ENCODE data around the gene RAPGEF4.

- no peak for TF ChIP-seq REST (IDR thresholded peaks at IDR 0.05; ENCODE audit: insufficient read depth in 1 of 2, low read depth in 2 of 2, low read length in 2 of 2)
- no peak for TF ChIP-seq SIN3A (IDR thresholded peaks at IDR 0.05; ENCODE audit: borderline replicate concordance, insufficient read depth, low read length)
- no peak for TF ChIP-seq POLR2AphosphoS5 (IDR thresholded peaks at IDR 0.05; ENCODE audit: low read depth, low read length)
- no peak for TF ChIP-seq TAF1 (IDR thresholded peaks at IDR 0.05; ENCODE audit: borderline replicate concordance, insufficient read depth, low read length)
These were observed 209.8 kb downstream of the RAPGEF4 start for GRCh38 chr2:172945510-172945850.
